Measurements from ENCODE around the gene TESK2. TPM values are rescaled to one million over a fixed set of nuclear protein-coding genes. Genes with fewer than 3 reads are reported as not detected.
A peak's percentile ranks its signal among the peaks of the same experiment; 100 is the strongest.

Gene TESK2
- total and polyA plus RNA-seq, 2 of the 8 experiments (the other 6 are each of a cell fraction or from before 2014, with no cell fraction given): 10.8 to 12.6 TPM

DNA sequence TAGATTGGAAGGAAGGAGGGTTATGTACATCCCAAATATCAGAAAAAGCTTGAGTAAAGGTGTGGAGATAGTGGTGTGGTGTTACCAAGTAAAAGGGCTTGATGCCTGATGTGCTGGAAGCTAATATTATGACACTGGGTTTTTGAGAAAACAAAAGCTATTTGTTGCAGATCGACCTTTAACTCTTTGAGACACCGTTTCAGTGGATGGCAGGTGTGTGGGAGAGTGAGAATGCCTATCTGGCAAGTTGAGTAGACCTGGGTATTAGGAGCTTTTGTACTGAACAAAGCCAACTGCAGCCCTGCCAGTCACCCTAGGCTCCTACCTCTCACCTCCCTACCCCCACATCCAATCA lies 10.5 kb upstream of the TESK2 start:
- no peak overlapping the region for H3K27ac ChIP-seq (ENCODE audit: low read depth, low read length)
- no peak overlapping the region for H2BK20ac ChIP-seq (ENCODE audit: low read length)
- no peak overlapping the region for H3K56ac ChIP-seq (replicated peaks; ENCODE audit: insufficient read length, low read depth, low read length)
- no peak overlapping the region for H3K18ac ChIP-seq (ENCODE audit: extremely low read depth, low read length)
- peaks cover 4% of the 10 kb centered on the region for H3K23me2 ChIP-seq (ENCODE audit: low read depth, low read length)
- H3K9me3 ChIP-seq (ENCODE audit: insufficient read depth in 2 of 2, low read depth in 1 of 2, low read length in 1 of 2): peaks cover 0 to 9% of the 10 kb centered on the region in 2 experiments; a peak in 2 of 4 replicates
- no peak for FAIRE-seq
- CTCF ChIA-PET (ENCODE audit: partially characterized antibody): interaction anchor here (0.8 to 1.8 kb wide), 5 partner anchors 8 to 141 kb away, joined by 3 to 10 read pairs (median 3); no protein-coding TSS in a partner anchor
- H2BK12ac ChIP-seq (ENCODE audit: low read depth, low read length): no peak overlapping the region
- H2AFZ ChIP-seq (ENCODE audit: low read length): no peak overlapping the region
- H2BK120ac ChIP-seq (replicated peaks; ENCODE audit: low read depth, low read length): no peak overlapping the region
- no peaks in the 10 kb centered on the region for H3K27me3 ChIP-seq (replicated peaks in 1 of 4; ENCODE audit: control insufficient read depth in 3 of 4, extremely low read depth in 1 of 4, insufficient read depth in 3 of 4, low read length in 3 of 4)
- no peak for DNase-seq (ENCODE audit: low read depth in 1 of 2, low spot score in 2 of 2)
- H3K79me2 ChIP-seq (ENCODE audit: control insufficient read depth in 1 of 2, insufficient read depth in 2 of 2, low read length in 2 of 2): peaks cover 0 to 13% of the 10 kb centered on the region in 2 experiments; a peak in 2 of 4 replicates
- no peak overlapping the region for H2BK15ac ChIP-seq (ENCODE audit: low read length)
- no peak for TF ChIP-seq CBX5 (IDR thresholded peaks at IDR 0.05; ENCODE audit: low read depth, low read length)
- TF ChIP-seq SUZ12 (IDR thresholded peaks at IDR 0.05; ENCODE audit: low read length): no peak
- no peak for TF ChIP-seq EP300 (IDR thresholded peaks at IDR 0.05; ENCODE audit: borderline replicate concordance in 1 of 2, low read depth in 2 of 2, low read length in 2 of 2)
- TF ChIP-seq KDM4A (IDR thresholded peaks at IDR 0.05; ENCODE audit: low read depth, low read length, severe bottlenecking): no peak
- no peak for TF ChIP-seq SRF (IDR thresholded peaks at IDR 0.05; ENCODE audit: low read depth, low read length)
- no peak for TF ChIP-seq NRF1 (IDR thresholded peaks at IDR 0.05; ENCODE audit: low read depth, low read length)
- no peak overlapping the region for H3K23ac ChIP-seq (ENCODE audit: insufficient read length)
- H3K79me1 ChIP-seq (ENCODE audit: low read depth, low read length): no peaks in the 10 kb centered on the region
- H4K8ac ChIP-seq (ENCODE audit: extremely low read depth, insufficient read depth, low read length): no peak overlapping the region
- no peak overlapping the region for H4K91ac ChIP-seq (replicated peaks; ENCODE audit: insufficient read length, low read length)
- no peak overlapping the region for H3K4ac ChIP-seq (replicated peaks; ENCODE audit: insufficient read length, low read depth, low read length)
- peaks cover 0 to 10% (median 3%) of the 10 kb centered on the region in 4 experiments; a peak in 6 of 7 replicates for H3K4me1 ChIP-seq (replicated peaks in 1 of 4; ENCODE audit: control insufficient read depth in 3 of 4, insufficient read depth in 4 of 4, low read length in 3 of 4)
- WGBS, 2 experiments (ENCODE audit: extremely low coverage in 1 of 2, insufficient coverage in 1 of 2, insufficient read length in 1 of 2, insufficient replicate concordance in 2 of 2, low coverage in 1 of 2, low lambda C conversion rate in 2 of 2, missing lambda C conversion rate in 1 of 2): 98% methylated on average over 2 of the region's 2 CpGs; no CpG with 5 or more reads in 1 of the 2 experiments
- no peak overlapping the region for H3K14ac ChIP-seq (ENCODE audit: insufficient read length)
- no peak overlapping the region for H3K9ac ChIP-seq (replicated peaks in 1 of 4; ENCODE audit: extremely low read depth in 1 of 4, low read depth in 3 of 4, low read length in 3 of 4)
- H3K4me2 ChIP-seq (ENCODE audit: insufficient read depth in 1 of 2, low read depth in 2 of 2, low read length in 2 of 2): peak overlapping the region; percentile 71 to 84; a peak in 1 of 4 replicates
- H4K20me1 ChIP-seq (replicated peaks in 1 of 2; ENCODE audit: control insufficient read depth in 1 of 2, insufficient read depth in 2 of 2, low read length in 2 of 2): no peaks in the 10 kb centered on the region
- no peak overlapping the region for H2BK5ac ChIP-seq (ENCODE audit: low read depth, low read length)
- POLR2A ChIA-PET (ENCODE audit: partially characterized antibody): interaction anchor here (0.7 to 16.2 kb wide), 16 partner anchors 10 to 682 kb away, joined by 3 to 429 read pairs (median 10); partner anchors contain the start of genes AKR1A1, MUTYH, NASP and PRDX1
- H2AK5ac ChIP-seq (ENCODE audit: low read depth, low read length): no peak overlapping the region
- H3K36me3 ChIP-seq (ENCODE audit: control insufficient read depth in 2 of 4, insufficient read depth in 4 of 4, low read length in 3 of 4): no peaks in the 10 kb centered on the region
- H4K5ac ChIP-seq (ENCODE audit: insufficient read length, low read depth, low read length): no peak overlapping the region
- H3K4me3 ChIP-seq (ENCODE audit: extremely low read depth in 1 of 4, insufficient read depth in 2 of 4, low read depth in 3 of 4, low read length in 4 of 4): no peak overlapping the region
